22Rv1 (cell line): Measurements from ENCODE around the gene WTAP.
A peak's percentile ranks its signal among the peaks of the same experiment; 100 is the strongest.
"Not testable (repeated sequence)": the region's sequence is repeated elsewhere in the genome, so short reads cannot be mapped to it uniquely, and the experiment has no call there.

Source experiments
- H3K27ac ChIP-seq: fragments of 450-650 bp; 2 replicates; pipeline ENCODE4 v1.5.1; 2017
- ZFX ChIP-seq: fragments of 450-650 bp; IDR thresholded peaks from 2 replicates; pipeline ENCODE4 v1.6.1; 2017; ENCODE audit warnings: antibody characterized with exemption, borderline replicate concordance
- TF ChIP-seq, protein P1 (sequence below): fragments of 450-650 bp; IDR thresholded peaks from 2 replicates; pipeline ENCODE4 v1.5.1; 2017; ENCODE audit warnings: mild to moderate bottlenecking

Gene WTAP

DNA sequence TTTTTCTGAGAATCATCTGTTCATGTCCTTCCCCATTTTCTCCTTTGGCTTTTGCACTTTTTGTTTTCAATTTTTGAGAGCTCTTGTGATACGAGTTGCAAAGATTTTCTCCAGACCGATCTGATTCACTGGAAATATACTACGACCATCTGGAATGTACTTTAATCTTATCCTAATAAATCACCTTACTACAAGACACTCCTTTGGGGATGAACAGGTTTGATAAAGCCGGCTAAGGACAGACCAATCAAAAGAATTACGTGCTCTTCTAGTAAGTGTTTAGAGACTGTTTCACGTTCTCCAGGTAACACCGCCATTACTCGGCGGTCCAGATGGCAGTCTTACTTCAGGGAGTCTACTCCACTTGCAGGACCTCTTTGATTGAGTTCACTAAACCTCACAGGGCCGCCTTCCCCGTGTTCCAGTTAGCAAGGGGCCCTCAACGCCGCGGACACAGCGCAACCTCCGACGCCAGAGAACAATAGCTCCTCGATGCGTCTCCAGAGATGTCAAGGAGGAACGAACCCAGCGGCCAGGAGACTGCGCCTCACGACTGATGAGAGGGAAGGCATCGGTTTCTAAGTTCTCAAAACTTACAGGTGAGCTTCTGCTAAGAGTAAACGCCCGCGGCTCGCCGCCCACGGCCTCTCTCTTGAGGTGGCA lies 920 bp upstream of the WTAP start:
- H3K27ac ChIP-seq = peak overlapping the region; percentile 94
- TF ChIP-seq, protein P1, sequence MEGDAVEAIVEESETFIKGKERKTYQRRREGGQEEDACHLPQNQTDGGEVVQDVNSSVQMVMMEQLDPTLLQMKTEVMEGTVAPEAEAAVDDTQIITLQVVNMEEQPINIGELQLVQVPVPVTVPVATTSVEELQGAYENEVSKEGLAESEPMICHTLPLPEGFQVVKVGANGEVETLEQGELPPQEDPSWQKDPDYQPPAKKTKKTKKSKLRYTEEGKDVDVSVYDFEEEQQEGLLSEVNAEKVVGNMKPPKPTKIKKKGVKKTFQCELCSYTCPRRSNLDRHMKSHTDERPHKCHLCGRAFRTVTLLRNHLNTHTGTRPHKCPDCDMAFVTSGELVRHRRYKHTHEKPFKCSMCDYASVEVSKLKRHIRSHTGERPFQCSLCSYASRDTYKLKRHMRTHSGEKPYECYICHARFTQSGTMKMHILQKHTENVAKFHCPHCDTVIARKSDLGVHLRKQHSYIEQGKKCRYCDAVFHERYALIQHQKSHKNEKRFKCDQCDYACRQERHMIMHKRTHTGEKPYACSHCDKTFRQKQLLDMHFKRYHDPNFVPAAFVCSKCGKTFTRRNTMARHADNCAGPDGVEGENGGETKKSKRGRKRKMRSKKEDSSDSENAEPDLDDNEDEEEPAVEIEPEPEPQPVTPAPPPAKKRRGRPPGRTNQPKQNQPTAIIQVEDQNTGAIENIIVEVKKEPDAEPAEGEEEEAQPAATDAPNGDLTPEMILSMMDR = no peak
- TF ChIP-seq ZFX = no peak

DNA sequence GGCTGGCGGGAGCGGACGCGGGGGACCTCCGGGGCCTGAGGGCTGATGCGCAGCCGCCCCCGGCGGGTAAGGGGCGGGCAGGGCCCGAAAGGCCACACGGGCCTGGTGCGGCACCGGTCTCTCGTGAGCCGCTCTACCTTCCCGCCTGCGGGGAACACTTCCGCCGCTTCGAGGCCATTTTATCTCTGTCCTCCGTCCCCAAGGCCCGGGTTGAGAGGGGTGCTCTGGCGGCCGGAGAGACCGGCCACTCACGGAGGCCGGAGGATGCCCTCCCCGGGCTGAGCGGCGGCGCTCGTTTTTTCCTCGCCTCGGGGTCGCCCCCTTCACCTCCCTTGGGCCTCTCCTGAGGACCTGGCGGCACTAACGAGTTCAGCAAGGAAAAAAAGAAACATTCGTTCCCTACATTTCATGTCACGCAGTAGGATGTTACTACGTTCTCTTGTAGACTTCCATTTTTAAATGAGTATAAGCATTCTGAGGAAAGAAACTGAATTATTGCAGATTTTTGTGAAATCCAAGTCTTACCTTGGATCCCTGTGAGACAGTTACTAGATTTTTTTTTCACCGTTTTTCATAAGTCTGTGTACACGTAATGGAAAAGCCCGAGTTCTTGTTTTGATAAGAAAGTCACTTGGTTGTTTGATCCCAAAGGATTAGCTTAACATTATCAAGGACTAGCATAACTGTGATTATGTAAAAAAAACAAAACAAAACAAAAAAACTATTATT lies 575 bp downstream of the WTAP start:
- peak overlapping the region; percentile 94 for H3K27ac ChIP-seq
- no peak for TF ChIP-seq ZFX
- TF ChIP-seq, protein P1 = no peak

- TF ChIP-seq, protein P1 = no peak
- no peak for TF ChIP-seq ZFX
- H3K27ac ChIP-seq = peak overlapping the region; percentile 94
Measured at GRCh38 chr6:159728531-159728964, 1.2 kb downstream of the WTAP start.

- TF ChIP-seq, protein P1 = no peak
- TF ChIP-seq ZFX = no peak
- 0 out of 2 replicates have a peak overlapping the region, but pooled peaks have one; percentile 94 for H3K27ac ChIP-seq
Measured at GRCh38 chr6:159729598-159730331, 2.5 kb downstream of the WTAP start.

DNA sequence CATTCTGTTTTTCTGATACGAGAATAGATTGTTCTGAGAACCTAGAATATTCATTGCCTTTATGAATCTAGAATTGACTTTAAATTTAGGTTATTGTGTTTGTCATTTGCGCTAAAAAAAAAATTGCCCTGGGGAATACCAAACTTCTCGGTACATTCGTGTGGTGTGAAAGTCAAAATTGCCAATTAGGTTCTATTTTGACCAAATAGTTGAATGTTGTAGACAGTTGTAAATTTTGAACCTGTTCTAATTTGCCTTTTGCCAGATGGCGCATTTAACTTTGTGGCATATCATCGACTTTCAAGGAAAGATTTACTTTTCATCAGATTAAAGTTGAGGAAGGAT lies 3.0 kb downstream of the WTAP start:
- TF ChIP-seq ZFX = no peak
- TF ChIP-seq, protein P1 = no peak
- H3K27ac ChIP-seq = no peak overlapping the region

- H3K27ac ChIP-seq = not testable (repeated sequence)
Measured at GRCh38 chr6:159732550-159732949, 5.2 kb downstream of the WTAP start.

- not testable (repeated sequence) for H3K27ac ChIP-seq
Measured at GRCh38 chr6:159733395-159733794, 6.1 kb downstream of the WTAP start.

GRCh38 chr6:159736908-159737307 lies 9.6 kb downstream of the WTAP start:
- H3K27ac ChIP-seq = no peak overlapping the region
- TF ChIP-seq ZFX = no peak
- TF ChIP-seq, protein P1 = no peak
